Mesenteric fat pad (tissue), 1 donor: ENCODE results near the gene GALNT8. TPM values are rescaled to one million over a fixed set of nuclear protein-coding genes. Genes with fewer than 3 reads are reported as not detected.

Experiments used
- total RNA-seq: library from RNA; stranded (reverse); fragmentation: NEBNext Ultra II Directional; extraction: Animal tissue kit (Norgen Biotek cat#: 25700); gene quantifications from one replicate; pipeline ENCODE4 v1.2.1, GENCODE V29; 2021
- donor health status: DM: yes; HTN: yes; CAD: no.

Gene GALNT8
- total RNA-seq, 1 donor from 2014 or later, result 1.2 TPM

Other genes starting within 250 kb of the GALNT8 start
- gene RAD51AP1, start 181.5 kb upstream of the GALNT8 start, total RNA-seq, result 1.1 TPM
- gene DYRK4, start 158.2 kb upstream of the GALNT8 start, total RNA-seq, result 14.9 TPM
- gene AKAP3, start 71.3 kb upstream of the GALNT8 start, total RNA-seq, result 0.26 TPM
- gene NDUFA9, start 71.3 kb upstream of the GALNT8 start, total RNA-seq, result 63.2 TPM
- 0.19 TPM for gene KCNA1, start 189.5 kb downstream of the GALNT8 start, total RNA-seq